ENCODE results near the gene DYNC1LI2. TPM values are rescaled to one million over a fixed set of nuclear protein-coding genes. Genes with fewer than 3 reads are reported as not detected.

DYNC1LI2 gene
- total RNA-seq, 4 donors from 2014 or later = 167 to 337 (median 206) TPM

DNA sequence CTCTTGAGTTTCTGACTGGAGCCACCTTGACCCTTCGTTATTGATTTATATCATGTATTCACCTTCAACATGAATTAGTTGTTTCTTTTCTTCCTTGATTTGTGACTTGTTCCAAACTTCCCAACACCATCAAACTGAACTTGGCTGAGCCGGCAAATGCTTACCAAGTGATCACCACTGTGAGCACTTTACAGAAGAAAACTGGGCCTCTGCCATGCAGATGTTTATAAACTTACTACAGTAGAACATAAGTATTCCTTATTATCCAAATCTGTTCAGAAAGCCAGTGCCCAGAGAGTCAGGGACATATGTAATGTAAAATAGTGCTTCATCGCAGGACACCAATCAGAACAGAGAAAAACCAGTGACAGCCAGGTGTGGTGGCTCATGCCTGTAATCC is 74.8 kb downstream of the DYNC1LI2 start:
- no peak for TF ChIP-seq POLR2A (IDR thresholded peaks at IDR 0.05)
- TF ChIP-seq, protein P1, sequence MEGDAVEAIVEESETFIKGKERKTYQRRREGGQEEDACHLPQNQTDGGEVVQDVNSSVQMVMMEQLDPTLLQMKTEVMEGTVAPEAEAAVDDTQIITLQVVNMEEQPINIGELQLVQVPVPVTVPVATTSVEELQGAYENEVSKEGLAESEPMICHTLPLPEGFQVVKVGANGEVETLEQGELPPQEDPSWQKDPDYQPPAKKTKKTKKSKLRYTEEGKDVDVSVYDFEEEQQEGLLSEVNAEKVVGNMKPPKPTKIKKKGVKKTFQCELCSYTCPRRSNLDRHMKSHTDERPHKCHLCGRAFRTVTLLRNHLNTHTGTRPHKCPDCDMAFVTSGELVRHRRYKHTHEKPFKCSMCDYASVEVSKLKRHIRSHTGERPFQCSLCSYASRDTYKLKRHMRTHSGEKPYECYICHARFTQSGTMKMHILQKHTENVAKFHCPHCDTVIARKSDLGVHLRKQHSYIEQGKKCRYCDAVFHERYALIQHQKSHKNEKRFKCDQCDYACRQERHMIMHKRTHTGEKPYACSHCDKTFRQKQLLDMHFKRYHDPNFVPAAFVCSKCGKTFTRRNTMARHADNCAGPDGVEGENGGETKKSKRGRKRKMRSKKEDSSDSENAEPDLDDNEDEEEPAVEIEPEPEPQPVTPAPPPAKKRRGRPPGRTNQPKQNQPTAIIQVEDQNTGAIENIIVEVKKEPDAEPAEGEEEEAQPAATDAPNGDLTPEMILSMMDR (IDR thresholded peaks at IDR 0.05) = no peak

DNA sequence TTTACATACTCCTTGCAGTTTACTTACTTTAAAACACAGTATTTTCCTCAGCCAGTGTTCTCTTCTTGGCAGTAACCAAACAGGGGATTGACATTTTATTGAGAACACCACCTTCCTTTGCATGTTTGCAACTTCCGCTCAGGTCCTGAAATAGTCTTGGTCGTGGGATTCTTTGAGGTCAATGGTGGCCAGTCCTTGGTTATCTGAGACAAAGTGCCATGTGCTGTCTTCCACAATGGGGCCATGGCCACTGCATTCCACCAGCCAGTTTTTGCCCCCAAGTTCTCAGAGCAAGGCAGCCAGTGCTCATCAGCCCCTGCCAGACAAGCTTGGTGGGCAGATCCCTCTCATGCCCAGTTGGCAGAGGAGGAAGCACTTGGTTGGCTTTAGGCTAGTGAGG is 77.7 kb downstream of the DYNC1LI2 start:
- no peak overlapping the region for H3K4me3 ChIP-seq
- H3K4me1 ChIP-seq = peaks cover 0 to 4% (median 0%) of the 10 kb centered on the region in 4 donors
- H3K9me3 ChIP-seq = no peaks in the 10 kb centered on the region
- DNase-seq = no peak
- TF ChIP-seq, protein P1 (IDR thresholded peaks at IDR 0.05) = no peak
- no peak for TF ChIP-seq POLR2A (IDR thresholded peaks at IDR 0.05)
- H3K27ac ChIP-seq = no peak overlapping the region
- no peaks in the 10 kb centered on the region for H3K27me3 ChIP-seq
- no peaks in the 10 kb centered on the region for H3K36me3 ChIP-seq

More for the DNA sequence above, 74.8 kb downstream of the DYNC1LI2 start:
- DNase-seq = no peak
- Histone ChIP-seq H3K4me1 (peaks cover 0 to 4% (median 0%) of the 10 kb centered on the region in 4 donors), H3K27ac (no peak overlapping the region), H3K36me3 (no peaks in the 10 kb centered on the region), H3K4me3 (no peak overlapping the region), H3K27me3 (no peaks in the 10 kb centered on the region), H3K9me3 (no peaks in the 10 kb centered on the region)

Other genes with a start within 250 kb of the DYNC1LI2 start
- gene TK2, start 201.5 kb downstream of the DYNC1LI2 start, total RNA-seq = 10 to 100 TPM; 22.8 to 33.1 (median 27.1) TPM
- 10 to 100 TPM in 3 of 4 donors, 1 to 10 TPM in 1; 7.5 to 47.1 (median 22.2) TPM for gene CKLF, start 199.0 kb downstream of the DYNC1LI2 start, total RNA-seq
- gene CMTM1, start 185.2 kb downstream of the DYNC1LI2 start, total RNA-seq = 1 to 10 TPM in 3 of 4 donors, not detected in 1; 1.4 to 3.6 (median 2.1) TPM
- not detected for gene CMTM2, start 172.1 kb downstream of the DYNC1LI2 start, total RNA-seq
- gene CMTM3, start 146.9 kb downstream of the DYNC1LI2 start, total RNA-seq = 10 to 100 TPM in 2 of 4 donors, 1 to 10 TPM in 2; 4.9 to 15.7 (median 11.3) TPM
- 100 to 1,000 TPM in 2 of 4 donors, 10 to 100 TPM in 2; 33.8 to 116 (median 101) TPM for gene CMTM4, start 54.9 kb downstream of the DYNC1LI2 start, total RNA-seq
- under 1 TPM in 1 of 4 donors, not detected in 3; 0.40 TPM for gene TERB1, start 50.0 kb upstream of the DYNC1LI2 start, total RNA-seq
- gene NAE1, start 79.4 kb upstream of the DYNC1LI2 start, total RNA-seq = 10 to 100 TPM; 33.6 to 51.3 (median 43.0) TPM
- 10 to 100 TPM; 13.2 to 59.4 (median 32.2) TPM for gene CA7, start 92.8 kb upstream of the DYNC1LI2 start, total RNA-seq
- 10 to 100 TPM; 12.1 to 27.9 (median 15.3) TPM for gene PDP2, start 128.9 kb upstream of the DYNC1LI2 start, total RNA-seq
- gene CDH16, start 167.3 kb upstream of the DYNC1LI2 start, total RNA-seq = 10 to 100 TPM in 3 of 4 donors, not detected in 1; 11.3 to 19.5 (median 15.4) TPM
- gene RRAD, start 173.9 kb upstream of the DYNC1LI2 start, total RNA-seq = 1 to 10 TPM in 3 of 4 donors, under 1 TPM in 1; 0.53 to 4.1 (median 2.8) TPM
- gene CIAO2B, start 182.8 kb upstream of the DYNC1LI2 start, total RNA-seq = 10 to 100 TPM; 28.1 to 72.7 (median 55.2) TPM
- 1,000 to 10,000 TPM in 3 of 4 donors, 100 to 1,000 TPM in 1; 113 to 4,512 (median 3,000) TPM for gene CES2, start 183.9 kb upstream of the DYNC1LI2 start, total RNA-seq
- 100 to 1,000 TPM in 3 of 4 donors, 10 to 100 TPM in 1; 28.9 to 227 (median 161) TPM for gene CES3, start 209.7 kb upstream of the DYNC1LI2 start, total RNA-seq
- 10 to 100 TPM; 13.7 to 26.5 (median 17.9) TPM for gene CES4A, start 237.0 kb upstream of the DYNC1LI2 start, total RNA-seq